Endothelial cell of umbilical vein (primary cell): ENCODE measurements around the gene AGBL4. TPM values are rescaled to one million over a fixed set of nuclear protein-coding genes. Genes with fewer than 3 reads are reported as not detected.

Experiments
- BruUV-seq: library from RNA; stranded (reverse); fragments of 400-500 nt; replicated peaks from 2 replicates; lab custom pipeline; 2021; lab: Mats Ljungman, UMichigan
- CTCF ChIA-PET: fragments of 300-600, 350-600 bp; sonication (Branson Sonifier 250); formaldehyde crosslinking; loops from one replicate; lab custom pipeline; 2021; ENCODE audit warnings: antibody characterized with exemption, inconsistent platforms; lab: Charles Lee
- POLR2A ChIA-PET: fragments of 300-600, 350-600 bp; sonication (Branson Sonifier 250); formaldehyde crosslinking; loops from one replicate; lab custom pipeline; 2021; ENCODE audit warnings: antibody characterized with exemption, inconsistent platforms; lab: Charles Lee
- DNase-seq: peaks from one replicate; pipeline ENCODE4 v3.0.0-alpha.2; 2011; ENCODE audit warnings: low read depth, low spot score
- FAIRE-seq: peaks from 2 replicates; lab custom pipeline; 2011; peaks lifted over from hg19 to GRCh38; lab: Jason Lieb, UNC
- H2AFZ ChIP-seq: 2 replicates; pipeline ENCODE4 v1.6.0; 2012; ENCODE audit warnings: low read depth, low read length, control low read depth, inconsistent platforms
- H3K27ac ChIP-seq: 2 replicates; pipeline ENCODE4 v1.5.1; 2011; ENCODE audit warnings: low read depth, mild to moderate bottlenecking, control low read depth, low read length, moderate library complexity; ENCODE audit not compliant: insufficient read depth
- H3K27me3 ChIP-seq, 2 experiments: 2 replicates each; pipeline versions ENCODE4 v1.6.0 to v1.6.1; 2011; ENCODE audit warnings: low read length in 2 of 2, mixed read lengths in 1 of 2; ENCODE audit not compliant: control insufficient read depth in 2 of 2, insufficient read depth in 2 of 2
- H3K36me3 ChIP-seq, 2 experiments: 2 replicates in 1 of 2; 3 replicates in 1 of 2; pipeline ENCODE4 v1.5.1; 2011; ENCODE audit warnings: low read length in 2 of 2, mild to moderate bottlenecking in 1 of 2, moderate library complexity in 1 of 2; ENCODE audit not compliant: control insufficient read depth in 2 of 2, insufficient read depth in 2 of 2; ENCODE audit errors: extremely low read depth in 1 of 2
- H3K4me1 ChIP-seq: 3 replicates; pipeline ENCODE4 v1.5.1; 2011; ENCODE audit warnings: mild to moderate bottlenecking, low read length; ENCODE audit not compliant: control insufficient read depth, insufficient read depth; ENCODE audit errors: extremely low read depth
- H3K4me2 ChIP-seq: 2 replicates; pipeline ENCODE4 v1.6.1; 2011; ENCODE audit warnings: low read length, control low read depth, mixed read lengths; ENCODE audit not compliant: insufficient read depth
- H3K4me3 ChIP-seq, 3 experiments: fragments of 200-600 bp in 1 of 3; sonication (generic), shearing (Covaris generic) in 1 of 3; replicated peaks in 1 of 3; 2 replicates each; pipeline ENCODE4 v1.5.1; 2011 to 2016; ENCODE audit warnings: control low read depth in 3 of 3, low read length in 3 of 3, mild to moderate bottlenecking in 2 of 3, inconsistent platforms in 1 of 3, low read depth in 1 of 3, moderate library complexity in 1 of 3; ENCODE audit not compliant: insufficient read depth in 1 of 3
- H3K79me2 ChIP-seq: 2 replicates; pipeline ENCODE4 v1.6.0; 2012; ENCODE audit warnings: low read length, inconsistent platforms; ENCODE audit not compliant: control insufficient read depth, insufficient read depth
- H3K9ac ChIP-seq: replicated peaks from 2 replicates; pipeline ENCODE3; 2011; ENCODE audit warnings: low read length, control low read depth; ENCODE audit not compliant: insufficient read depth; ENCODE audit errors: extremely low read depth
- H3K9me1 ChIP-seq: replicated peaks from 3 replicates; pipeline ENCODE4 v1.6.0; 2011; ENCODE audit warnings: mild to moderate bottlenecking, low read length; ENCODE audit not compliant: control insufficient read depth, insufficient read depth; ENCODE audit errors: extremely low read depth
- H3K9me3 ChIP-seq: replicated peaks from 2 replicates; pipeline ENCODE4 v1.5.1; 2012; ENCODE audit warnings: low read length, inconsistent platforms; ENCODE audit not compliant: control insufficient read depth, insufficient read depth
- H4K20me1 ChIP-seq: replicated peaks from 2 replicates; pipeline ENCODE3; 2011; ENCODE audit warnings: mild to moderate bottlenecking, low read length; ENCODE audit not compliant: control insufficient read depth, insufficient read depth; ENCODE audit errors: extremely low read depth
- EZH2 ChIP-seq: IDR thresholded peaks from 2 replicates; pipeline ENCODE4 v1.6.1; 2012; ENCODE audit warnings: borderline replicate concordance, low read depth, mild to moderate bottlenecking, moderate library complexity, low read length, inconsistent platforms; ENCODE audit not compliant: severe bottlenecking
- FOS ChIP-seq: IDR thresholded peaks from 2 replicates; pipeline ENCODE4 v1.6.1; 2011; ENCODE audit warnings: mild to moderate bottlenecking, low read length, moderate library complexity, borderline replicate concordance; ENCODE audit not compliant: insufficient read depth
- GATA2 ChIP-seq: IDR thresholded peaks from 2 replicates; pipeline ENCODE4 v1.7.0; 2011; ENCODE audit warnings: low read depth, mild to moderate bottlenecking, moderate library complexity, mixed read lengths, low read length; ENCODE audit not compliant: insufficient read length, insufficient read depth
- JUN ChIP-seq: IDR thresholded peaks from 2 replicates; pipeline ENCODE4 v1.6.1; 2011; ENCODE audit warnings: borderline replicate concordance, low read depth; ENCODE audit not compliant: insufficient read length, insufficient read depth
- MAX ChIP-seq: IDR thresholded peaks from 2 replicates; pipeline ENCODE4 v1.6.1; 2011; ENCODE audit not compliant: insufficient read depth, insufficient read length
- MYC ChIP-seq: IDR thresholded peaks from one replicate; pipeline ENCODE4 v1.6.1; 2011; ENCODE audit warnings: mild to moderate bottlenecking, low read depth, low read length
- POLR2A ChIP-seq: IDR thresholded peaks from 2 replicates; pipeline ENCODE4 v1.6.1; 2012; ENCODE audit warnings: low read depth, mild to moderate bottlenecking, control low read depth, low read length
- POLR2AphosphoS5 ChIP-seq: IDR thresholded peaks from 2 replicates; pipeline ENCODE4 v1.6.1; 2012; ENCODE audit warnings: low read depth, mild to moderate bottlenecking, control low read depth, low read length, moderate library complexity; ENCODE audit not compliant: insufficient read depth
- dilution Hi-C: fragments of 300-500 bp; cut with MboI; formaldehyde crosslinking; loops from one replicate; pipeline ENCODE4 v1.15.0; 2019; ENCODE audit warnings: low sequenced_read_pairs; ENCODE audit not compliant: extremely low pct_ligation_motif_present
- intact Hi-C: fragments of 100-400 bp; cut with micrococcal nuclease; formaldehyde crosslinking; loops from one replicate; pipeline ENCODE4 v1.10.0; 2022
- polyA plus RNA-seq, 4 experiments: library from polyadenylated mRNA; depleted of rRNA in 3 of 4; stranded (reverse) in 3 of 4; unstranded in 1 of 4; fragments of >200 nt; gene quantifications; 2 replicates each; pipeline versions ENCODE4 v1.2.1 to v1.2.3, GENCODE V29; 2011 to 2012; ENCODE audit warnings: missing spikeins in 1 of 4
- total RNA-seq: library from RNA; stranded (reverse); gene quantifications from 2 replicates; pipeline ENCODE4 v1.2.3, GENCODE V29; 2021
- TF ChIP-seq, protein P1 (sequence below), 2 donors: IDR thresholded peaks; 1 replicate in 1 of 2; 2 replicates in 1 of 2; pipeline ENCODE4 v1.5.1; 2011; ENCODE audit warnings: low read length in 2 of 2, mild to moderate bottlenecking in 2 of 2, moderate library complexity in 2 of 2, control low read depth in 1 of 2, inconsistent platforms in 1 of 2, low read depth in 1 of 2; ENCODE audit not compliant: insufficient read depth in 1 of 2; ENCODE audit errors: extremely low read depth in 1 of 2

The AGBL4 gene
- total and polyA plus RNA-seq, 2 donors (not counting 3 experiments of a cell fraction or from before 2014, with no cell fraction given), result not detected

GRCh38 chr1:48775831-48776392 is 1247.8 kb downstream of the AGBL4 start:
- no peaks in the 10 kb centered on the region for H3K9me1 ChIP-seq
- no peak overlapping the region for H3K4me2 ChIP-seq
- TF ChIP-seq MAX (no peak), POLR2A (no peak), POLR2AphosphoS5 (no peak), JUN (no peak), GATA2 (no peak), MYC (no peak), EZH2 (no peak), FOS (no peak)
- TF ChIP-seq, protein P1, sequence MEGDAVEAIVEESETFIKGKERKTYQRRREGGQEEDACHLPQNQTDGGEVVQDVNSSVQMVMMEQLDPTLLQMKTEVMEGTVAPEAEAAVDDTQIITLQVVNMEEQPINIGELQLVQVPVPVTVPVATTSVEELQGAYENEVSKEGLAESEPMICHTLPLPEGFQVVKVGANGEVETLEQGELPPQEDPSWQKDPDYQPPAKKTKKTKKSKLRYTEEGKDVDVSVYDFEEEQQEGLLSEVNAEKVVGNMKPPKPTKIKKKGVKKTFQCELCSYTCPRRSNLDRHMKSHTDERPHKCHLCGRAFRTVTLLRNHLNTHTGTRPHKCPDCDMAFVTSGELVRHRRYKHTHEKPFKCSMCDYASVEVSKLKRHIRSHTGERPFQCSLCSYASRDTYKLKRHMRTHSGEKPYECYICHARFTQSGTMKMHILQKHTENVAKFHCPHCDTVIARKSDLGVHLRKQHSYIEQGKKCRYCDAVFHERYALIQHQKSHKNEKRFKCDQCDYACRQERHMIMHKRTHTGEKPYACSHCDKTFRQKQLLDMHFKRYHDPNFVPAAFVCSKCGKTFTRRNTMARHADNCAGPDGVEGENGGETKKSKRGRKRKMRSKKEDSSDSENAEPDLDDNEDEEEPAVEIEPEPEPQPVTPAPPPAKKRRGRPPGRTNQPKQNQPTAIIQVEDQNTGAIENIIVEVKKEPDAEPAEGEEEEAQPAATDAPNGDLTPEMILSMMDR (IDR thresholded peaks at IDR 0.05; ENCODE audit: extremely low read depth in 1 of 2, insufficient read depth in 1 of 2, low read depth in 1 of 2, low read length in 2 of 2), result no peak
- H3K4me1 ChIP-seq, result no peaks in the 10 kb centered on the region
- no peaks in the 10 kb centered on the region for H3K79me2 ChIP-seq
- no peak overlapping the region for H3K9ac ChIP-seq
- H3K9me3 ChIP-seq, result no peaks in the 10 kb centered on the region
- CTCF ChIA-PET, result no interaction called here
- no peak overlapping the region for H3K27ac ChIP-seq
- H3K4me3 ChIP-seq, result no peak overlapping the region
- H2AFZ ChIP-seq, result no peak overlapping the region
- intact Hi-C loops (no loop called here), dilution Hi-C loops (no loop called here)
- BruUV-seq, result no TSS peak
- H3K27me3 ChIP-seq, result peaks cover 0 to 2% of the 10 kb centered on the region in 2 experiments
- no peaks in the 10 kb centered on the region for H4K20me1 ChIP-seq
- FAIRE-seq (no peak), DNase-seq (no peak)
- no peaks in the 10 kb centered on the region for H3K36me3 ChIP-seq
- POLR2A ChIA-PET, result no interaction called here
